Large intestine (tissue), 3 donors: ENCODE measurements around the gene SH3RF3. TPM values are rescaled to one million over a fixed set of nuclear protein-coding genes. Genes with fewer than 3 reads are reported as not detected.

Experiments used
- DNase-seq, 2 donors: peaks; one replicate each; pipeline versions ENCODE4 v3.0.0 to v3.0.0-alpha.2; 2013
- H3K27ac ChIP-seq: one replicate; pipeline ENCODE4 v1.5.1; 2013; ENCODE audit warnings: low read length
- H3K27me3 ChIP-seq: 2 replicates; pipeline ENCODE4 v1.6.1; 2013; ENCODE audit warnings: low read length; ENCODE audit not compliant: control insufficient read depth, insufficient read depth
- H3K36me3 ChIP-seq: 2 replicates; pipeline ENCODE4 v1.6.1; 2013; ENCODE audit warnings: low read length; ENCODE audit not compliant: control insufficient read depth, insufficient read depth
- H3K4me1 ChIP-seq: one replicate; pipeline ENCODE4 v1.6.1; 2013; ENCODE audit warnings: low read length; ENCODE audit not compliant: control insufficient read depth, insufficient read depth
- H3K4me3 ChIP-seq: one replicate; pipeline ENCODE4 v1.5.1; 2013; ENCODE audit warnings: low read length
- H3K9me3 ChIP-seq: one replicate; pipeline ENCODE4 v1.6.1; 2013; ENCODE audit warnings: mild to moderate bottlenecking, low read depth, low read length, moderate library complexity; ENCODE audit not compliant: control insufficient read depth
- WGBS: methylation state at CpG from one replicate; pipeline ENCODE4 v1.1.5; 2013; ENCODE audit warnings: low lambda C conversion rate; ENCODE audit not compliant: insufficient coverage; 5-methylcytosine and 5-hydroxymethylcytosine counted together
- polyA plus RNA-seq: library from polyadenylated mRNA; unstranded; fragments of 120-200 nt; gene quantifications from one replicate; pipeline ENCODE4 v1.2.1, GENCODE V29; 2013

Gene SH3RF3
- polyA plus RNA-seq, 1 donor = 3.0 TPM

GRCh38 chr2:109305490-109306167, 176.6 kb downstream of the SH3RF3 start:
- no peak overlapping the region for H3K4me3 ChIP-seq
- H3K9me3 ChIP-seq = no peaks in the 10 kb centered on the region
- no CpG with 5 or more reads among the region's 15 CpGs for WGBS
- H3K27ac ChIP-seq = no peak overlapping the region
- H3K36me3 ChIP-seq = no peaks in the 10 kb centered on the region
- no peaks in the 10 kb centered on the region for H3K4me1 ChIP-seq
- peaks cover 11% of the 10 kb centered on the region for H3K27me3 ChIP-seq
- no peak for DNase-seq

GRCh38 chr2:109306190-109306589, 177.2 kb downstream of the SH3RF3 start:
- no peak for DNase-seq
- Histone ChIP-seq H3K4me3 (no peak overlapping the region), H3K27ac (no peak overlapping the region), H3K36me3 (no peaks in the 10 kb centered on the region), H3K9me3 (no peaks in the 10 kb centered on the region), H3K27me3 (peaks cover 11% of the 10 kb centered on the region), H3K4me1 (no peaks in the 10 kb centered on the region)
- no CpG with 5 or more reads among the region's 10 CpGs for WGBS

GRCh38 chr2:109311771-109312170, 182.8 kb downstream of the SH3RF3 start:
- no peak for DNase-seq
- Histone ChIP-seq H3K27me3 (peaks cover 6% of the 10 kb centered on the region), H3K4me3 (no peak overlapping the region), H3K27ac (no peak overlapping the region), H3K36me3 (no peaks in the 10 kb centered on the region), H3K4me1 (no peaks in the 10 kb centered on the region), H3K9me3 (no peaks in the 10 kb centered on the region)
- WGBS = no CpG with 5 or more reads among the region's 5 CpGs

GRCh38 chr2:109312902-109313301, 183.9 kb downstream of the SH3RF3 start:
- Histone ChIP-seq H3K4me1 (no peaks in the 10 kb centered on the region), H3K27ac (no peak overlapping the region), H3K9me3 (no peaks in the 10 kb centered on the region), H3K27me3 (peaks cover 13% of the 10 kb centered on the region), H3K36me3 (no peaks in the 10 kb centered on the region), H3K4me3 (no peak overlapping the region)
- no CpG with 5 or more reads among the region's 5 CpGs for WGBS
- no peak for DNase-seq

GRCh38 chr2:109313343-109313742, 184.3 kb downstream of the SH3RF3 start:
- Histone ChIP-seq H3K27ac (no peak overlapping the region), H3K9me3 (no peaks in the 10 kb centered on the region), H3K36me3 (no peaks in the 10 kb centered on the region), H3K27me3 (peaks cover 16% of the 10 kb centered on the region), H3K4me1 (no peaks in the 10 kb centered on the region), H3K4me3 (no peak overlapping the region)
- DNase-seq = no peak
- WGBS = no CpG with 5 or more reads among the region's 4 CpGs

- Histone ChIP-seq H3K4me1 (no peaks in the 10 kb centered on the region), H3K4me3 (no peak overlapping the region), H3K27me3 (peaks cover 33% of the 10 kb centered on the region), H3K27ac (no peak overlapping the region), H3K36me3 (no peaks in the 10 kb centered on the region), H3K9me3 (no peaks in the 10 kb centered on the region)
- no CpG with 5 or more reads among the region's 2 CpGs for WGBS
- DNase-seq = no peak
Measured at GRCh38 chr2:109316091-109316490, 187.1 kb downstream of the SH3RF3 start.

- no peaks in the 10 kb centered on the region for H3K36me3 ChIP-seq
- no peak overlapping the region for H3K4me3 ChIP-seq
- no peak for DNase-seq
- 80% methylated on average over 1 of the region's 15 CpGs for WGBS
- H3K4me1 ChIP-seq = peaks cover 3% of the 10 kb centered on the region
- no peaks in the 10 kb centered on the region for H3K9me3 ChIP-seq
- peaks cover 39% of the 10 kb centered on the region for H3K27me3 ChIP-seq
- H3K27ac ChIP-seq = no peak overlapping the region
Measured at GRCh38 chr2:109317471-109318095, 188.6 kb downstream of the SH3RF3 start.

- H3K4me1 ChIP-seq = peaks cover 3% of the 10 kb centered on the region
Measured at GRCh38 chr2:109318150-109318948, 189.3 kb downstream of the SH3RF3 start.

GRCh38 chr2:109318949-109319342, 189.9 kb downstream of the SH3RF3 start:
- Histone ChIP-seq H3K9me3 (no peaks in the 10 kb centered on the region), H3K4me1 (peaks cover 3% of the 10 kb centered on the region), H3K36me3 (no peaks in the 10 kb centered on the region), H3K4me3 (no peak overlapping the region), H3K27ac (no peak overlapping the region), H3K27me3 (peaks cover 39% of the 10 kb centered on the region)
- WGBS = no CpG with 5 or more reads among the region's 4 CpGs
- DNase-seq = no peak

More at GRCh38 chr2:109318150-109318948, 189.3 kb downstream of the SH3RF3 start:
- WGBS = 0% methylated on average over 1 of the region's 22 CpGs
- Histone ChIP-seq H3K27me3 (peaks cover 39% of the 10 kb centered on the region), H3K4me3 (no peak overlapping the region), H3K36me3 (no peaks in the 10 kb centered on the region), H3K27ac (peak overlapping the region; percentile 36), H3K9me3 (no peaks in the 10 kb centered on the region)
- peak; percentile 37 to 47 for DNase-seq

GRCh38 chr2:109320195-109320922, 191.4 kb downstream of the SH3RF3 start:
- no peaks in the 10 kb centered on the region for H3K9me3 ChIP-seq
- H3K4me3 ChIP-seq = no peak overlapping the region
- H3K36me3 ChIP-seq = no peaks in the 10 kb centered on the region
- peaks cover 39% of the 10 kb centered on the region for H3K27me3 ChIP-seq
- H3K4me1 ChIP-seq = peaks cover 3% of the 10 kb centered on the region
- no CpG with 5 or more reads among the region's 13 CpGs for WGBS
- DNase-seq = no peak
- H3K27ac ChIP-seq = no peak overlapping the region
